SK-N-SH (cell line): ENCODE results near the gene SMOC1. TPM values are rescaled to one million over a fixed set of nuclear protein-coding genes. Genes with fewer than 3 reads are reported as not detected.

ENCODE experiments used
- CTCF ChIA-PET: fragments of 300-600, 350-600 bp; formaldehyde crosslinking; extraction: SDS; loops from one replicate; lab custom pipeline; 2021; lab: Yijun Ruan, JAX
- POLR2A ChIA-PET: fragments of 350-600 bp; sonication (Branson Sonifier 250); formaldehyde crosslinking; extraction: SDS; loops from one replicate; lab custom pipeline; 2020; ENCODE audit warnings: antibody characterized with exemption, inconsistent platforms; lab: Yijun Ruan, JAX
- DNase-seq: peaks from one replicate; pipeline ENCODE4 v3.0.0; 2012
- H2AFZ ChIP-seq: fragments of 200-600 bp; sonication (generic); 2 replicates; pipeline ENCODE4 v1.8.1; 2016; ENCODE audit warnings: antibody characterized with exemption, mild to moderate bottlenecking, low read depth
- H3F3A ChIP-seq: fragments of 200-600 bp; sonication (generic); replicated peaks from 2 replicates; pipeline ENCODE3; 2016; ENCODE audit warnings: antibody characterized with exemption, mild to moderate bottlenecking; ENCODE audit not compliant: insufficient read depth
- H3K27ac ChIP-seq, 2 experiments: fragments of 200-500 bp in 1 of 2; fragments of 200-600 bp in 1 of 2; sonication (Bioruptor generic) in 1 of 2; sonication (generic), shearing (Covaris generic) in 1 of 2; 2 replicates each; pipeline versions ENCODE4 v1.5.1 to v1.6.1; 2014 to 2016; ENCODE audit warnings: low read depth in 2 of 2, inconsistent platforms in 1 of 2, low read length in 1 of 2, mild to moderate bottlenecking in 1 of 2, mixed read lengths in 1 of 2
- H3K27me3 ChIP-seq: fragments of 200-600 bp; sonication (generic), shearing (Covaris generic); 2 replicates; pipeline ENCODE4 v1.6.1; 2016; ENCODE audit warnings: mixed run types; ENCODE audit not compliant: insufficient read depth
- H3K36me3 ChIP-seq, 2 experiments: fragments of 200-500 bp in 1 of 2; fragments of 200-600 bp in 1 of 2; sonication (Bioruptor generic) in 1 of 2; sonication (generic) in 1 of 2; replicated peaks in 1 of 2; 2 replicates each; pipeline versions ENCODE3 to v1.5.1; 2014 to 2016; ENCODE audit warnings: low read length in 1 of 2, mild to moderate bottlenecking in 1 of 2; ENCODE audit not compliant: insufficient read depth in 2 of 2, control insufficient read depth in 1 of 2
- H3K4me1 ChIP-seq, 2 experiments: fragments of 200-500 bp in 1 of 2; fragments of 200-600 bp in 1 of 2; sonication (Bioruptor generic) in 1 of 2; sonication (generic), shearing (Covaris generic) in 1 of 2; 2 replicates each; pipeline versions ENCODE4 v1.5.1 to v1.6.1; 2014 to 2016; ENCODE audit warnings: low read depth in 1 of 2, low read length in 1 of 2, mixed run types in 1 of 2; ENCODE audit not compliant: insufficient read depth in 2 of 2, control insufficient read depth in 1 of 2
- H3K4me2 ChIP-seq: fragments of 200-600 bp; sonication (generic), shearing (Covaris generic); 2 replicates; pipeline ENCODE4 v1.6.1; 2017; ENCODE audit warnings: mixed run types
- H3K4me3 ChIP-seq, 2 experiments: fragments of 200-500 bp in 1 of 2; fragments of 200-600 bp in 1 of 2; sonication (Bioruptor generic) in 1 of 2; sonication (generic), shearing (Covaris generic) in 1 of 2; 2 replicates each; pipeline versions ENCODE4 v1.5.1 to v1.8.1; 2014 to 2016; ENCODE audit warnings: low read depth in 2 of 2, inconsistent platforms in 1 of 2, low read length in 1 of 2, mild to moderate bottlenecking in 1 of 2, mixed read lengths in 1 of 2, moderate library complexity in 1 of 2
- H3K79me2 ChIP-seq: fragments of 200-600 bp; sonication (generic); 2 replicates; pipeline ENCODE4 v1.8.1; 2017; ENCODE audit warnings: mild to moderate bottlenecking; ENCODE audit not compliant: insufficient read depth
- H3K9ac ChIP-seq: fragments of 200-600 bp; sonication (generic); 2 replicates; pipeline ENCODE4 v1.6.1; 2017; ENCODE audit warnings: mixed run types
- H3K9me2 ChIP-seq: fragments of 200-600 bp; sonication (generic); 2 replicates; pipeline ENCODE4 v1.6.1; 2017; ENCODE audit warnings: mixed run types
- H3K9me3 ChIP-seq: fragments of 200-600 bp; sonication (generic); 2 replicates; pipeline ENCODE4 v1.6.1; 2017; ENCODE audit warnings: mixed run types, mild to moderate bottlenecking, moderate library complexity
- H4K20me1 ChIP-seq: fragments of 200-600 bp; sonication (generic); 2 replicates; pipeline ENCODE4 v1.6.1; 2017; ENCODE audit warnings: mild to moderate bottlenecking, mixed run types; ENCODE audit not compliant: insufficient read depth
- CHD2 ChIP-seq: fragments of 150-350 bp; IDR thresholded peaks from 2 replicates; pipeline ENCODE4 v1.6.1; 2018; ENCODE audit warnings: low read length; ENCODE audit not compliant: partially characterized antibody
- GABPA ChIP-seq: IDR thresholded peaks from 2 replicates; pipeline ENCODE4 v1.4.0; 2012; ENCODE audit warnings: low read depth, mild to moderate bottlenecking
- JUND ChIP-seq: IDR thresholded peaks from 2 replicates; pipeline ENCODE4 v1.4.0; 2012
- MXI1 ChIP-seq: IDR thresholded peaks from 2 replicates; pipeline ENCODE4 v1.6.1; 2012; ENCODE audit warnings: mild to moderate bottlenecking, low read depth, low read length, improper control_type of control experiment
- RAD21 ChIP-seq: IDR thresholded peaks from 2 replicates; pipeline ENCODE4 v1.6.1; 2012; ENCODE audit warnings: mild to moderate bottlenecking, low read length
- RCOR1 ChIP-seq: fragments of 150-350 bp; IDR thresholded peaks from 2 replicates; pipeline ENCODE4 v1.6.1; 2017; ENCODE audit warnings: antibody characterized with exemption, low read length
- RFX5 ChIP-seq: IDR thresholded peaks from 2 replicates; pipeline ENCODE4 v1.6.1; 2012; ENCODE audit warnings: mild to moderate bottlenecking, improper control_type of control experiment, low read length
- RXRA ChIP-seq: IDR thresholded peaks from 2 replicates; pipeline ENCODE4 v1.4.0; 2012; ENCODE audit warnings: low read depth, mild to moderate bottlenecking, borderline replicate concordance
- TAF1 ChIP-seq: IDR thresholded peaks from 2 replicates; pipeline ENCODE4 v1.6.1; 2012; ENCODE audit warnings: low read depth, mild to moderate bottlenecking, low read length, moderate library complexity, borderline replicate concordance
- TCF12 ChIP-seq: IDR thresholded peaks from 2 replicates; pipeline ENCODE4 v1.4.0; 2012
- TEAD4 ChIP-seq: IDR thresholded peaks from 2 replicates; pipeline ENCODE4 v1.4.0; 2012; ENCODE audit warnings: mild to moderate bottlenecking, borderline replicate concordance; ENCODE audit not compliant: insufficient read depth
- YY1 ChIP-seq: IDR thresholded peaks from 2 replicates; pipeline ENCODE4 v1.4.0; 2012; ENCODE audit warnings: low read depth, mild to moderate bottlenecking
- WGBS: methylation state at CpG from one replicate; pipeline ENCODE4 v1.1.6; 2017; ENCODE audit warnings: low lambda C conversion rate; 5-methylcytosine and 5-hydroxymethylcytosine counted together
- polyA plus RNA-seq, 3 experiments: library from polyadenylated mRNA; depleted of rRNA; stranded (reverse); fragments of >200 nt; gene quantifications; 2 replicates each; pipeline ENCODE4 v1.2.3, GENCODE V29; 2012
- TF ChIP-seq, protein P1 (sequence below): IDR thresholded peaks from 2 replicates; pipeline ENCODE4 v1.4.0; 2012; ENCODE audit warnings: low read depth
- TF ChIP-seq, protein P2 (sequence below): IDR thresholded peaks from 2 replicates; pipeline ENCODE4 v1.4.0; 2012; ENCODE audit warnings: low read depth, borderline replicate concordance
- TF ChIP-seq, protein P3 (sequence below): IDR thresholded peaks from 2 replicates; pipeline ENCODE4 v1.6.1; 2012; ENCODE audit warnings: mild to moderate bottlenecking, low read depth, low read length, moderate library complexity
- TF ChIP-seq, protein P4 (sequence below): fragments of 150-350 bp; IDR thresholded peaks from 2 replicates; pipeline ENCODE4 v1.6.1; 2017; ENCODE audit warnings: antibody characterized with exemption, low read length, low read depth, borderline replicate concordance
- TF ChIP-seq, protein P5 (sequence below): fragments of 150-350 bp; IDR thresholded peaks from 2 replicates; pipeline ENCODE4 v1.6.1; 2016; ENCODE audit warnings: mild to moderate bottlenecking, low read depth, low read length
- TF ChIP-seq, protein P6 (sequence below): fragments of 200-600 bp; sonication (generic); IDR thresholded peaks from 2 replicates; pipeline ENCODE4 v1.6.1; 2017; ENCODE audit warnings: antibody characterized with exemption, mild to moderate bottlenecking, moderate library complexity

SMOC1 gene
- polyA plus RNA-seq, 1 of the 3 experiments (the other 2 are of a cell fraction): not detected

DNA sequence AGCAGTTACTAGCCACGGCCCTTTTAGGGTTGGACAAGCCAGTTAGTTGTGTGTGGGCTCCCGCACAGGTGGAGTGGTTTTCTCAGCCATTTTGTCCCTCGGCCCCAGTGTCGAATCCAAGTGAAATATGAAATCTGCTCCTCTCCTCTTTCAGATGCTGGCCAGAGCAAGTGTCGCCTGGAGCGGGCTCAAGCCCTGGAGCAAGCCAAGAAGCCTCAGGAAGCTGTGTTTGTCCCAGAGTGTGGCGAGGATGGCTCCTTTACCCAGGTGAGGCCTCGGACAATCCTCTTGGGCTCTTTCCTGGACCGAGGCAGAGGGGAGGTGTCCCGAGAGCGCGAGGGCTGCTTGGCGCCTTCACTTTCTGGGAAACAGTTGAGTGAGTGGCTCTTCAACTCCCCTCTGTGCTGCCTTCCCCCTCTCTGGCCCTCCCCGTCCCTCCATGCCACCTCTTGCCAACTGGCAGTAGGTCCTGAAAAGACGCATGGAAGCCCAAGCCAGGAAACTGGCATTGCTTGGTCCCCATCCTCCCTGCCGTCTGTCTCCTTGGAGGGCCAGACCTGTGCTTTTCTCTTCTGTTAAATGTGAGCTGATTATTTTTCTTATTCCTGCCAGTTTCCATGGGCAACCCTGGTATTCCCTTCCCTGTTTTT, 74.2 kb downstream of the SMOC1 start:
- H3K4me2 ChIP-seq: no peak overlapping the region
- no peak overlapping the region for H3K4me3 ChIP-seq
- CTCF ChIA-PET: no interaction called here
- H3K9me2 ChIP-seq: no peaks in the 10 kb centered on the region
- no peaks in the 10 kb centered on the region for H3K27me3 ChIP-seq
- no peaks in the 10 kb centered on the region for H3K9me3 ChIP-seq
- no peak overlapping the region for H3K9ac ChIP-seq
- H4K20me1 ChIP-seq: no peaks in the 10 kb centered on the region
- no peak overlapping the region for H2AFZ ChIP-seq
- no peak for DNase-seq
- H3F3A ChIP-seq: no peaks in the 10 kb centered on the region
- no peaks in the 10 kb centered on the region for H3K36me3 ChIP-seq
- no peaks in the 10 kb centered on the region for H3K79me2 ChIP-seq
- POLR2A ChIA-PET: no interaction called here
- TF ChIP-seq, protein P1, sequence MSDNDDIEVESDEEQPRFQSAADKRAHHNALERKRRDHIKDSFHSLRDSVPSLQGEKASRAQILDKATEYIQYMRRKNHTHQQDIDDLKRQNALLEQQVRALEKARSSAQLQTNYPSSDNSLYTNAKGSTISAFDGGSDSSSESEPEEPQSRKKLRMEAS: no peak
- TF ChIP-seq, protein P2, sequence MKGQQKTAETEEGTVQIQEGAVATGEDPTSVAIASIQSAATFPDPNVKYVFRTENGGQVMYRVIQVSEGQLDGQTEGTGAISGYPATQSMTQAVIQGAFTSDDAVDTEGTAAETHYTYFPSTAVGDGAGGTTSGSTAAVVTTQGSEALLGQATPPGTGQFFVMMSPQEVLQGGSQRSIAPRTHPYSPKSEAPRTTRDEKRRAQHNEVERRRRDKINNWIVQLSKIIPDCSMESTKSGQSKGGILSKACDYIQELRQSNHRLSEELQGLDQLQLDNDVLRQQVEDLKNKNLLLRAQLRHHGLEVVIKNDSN: no peak
- no peak for TF ChIP-seq RCOR1
- no peak for TF ChIP-seq JUND
- TF ChIP-seq, protein P3, sequence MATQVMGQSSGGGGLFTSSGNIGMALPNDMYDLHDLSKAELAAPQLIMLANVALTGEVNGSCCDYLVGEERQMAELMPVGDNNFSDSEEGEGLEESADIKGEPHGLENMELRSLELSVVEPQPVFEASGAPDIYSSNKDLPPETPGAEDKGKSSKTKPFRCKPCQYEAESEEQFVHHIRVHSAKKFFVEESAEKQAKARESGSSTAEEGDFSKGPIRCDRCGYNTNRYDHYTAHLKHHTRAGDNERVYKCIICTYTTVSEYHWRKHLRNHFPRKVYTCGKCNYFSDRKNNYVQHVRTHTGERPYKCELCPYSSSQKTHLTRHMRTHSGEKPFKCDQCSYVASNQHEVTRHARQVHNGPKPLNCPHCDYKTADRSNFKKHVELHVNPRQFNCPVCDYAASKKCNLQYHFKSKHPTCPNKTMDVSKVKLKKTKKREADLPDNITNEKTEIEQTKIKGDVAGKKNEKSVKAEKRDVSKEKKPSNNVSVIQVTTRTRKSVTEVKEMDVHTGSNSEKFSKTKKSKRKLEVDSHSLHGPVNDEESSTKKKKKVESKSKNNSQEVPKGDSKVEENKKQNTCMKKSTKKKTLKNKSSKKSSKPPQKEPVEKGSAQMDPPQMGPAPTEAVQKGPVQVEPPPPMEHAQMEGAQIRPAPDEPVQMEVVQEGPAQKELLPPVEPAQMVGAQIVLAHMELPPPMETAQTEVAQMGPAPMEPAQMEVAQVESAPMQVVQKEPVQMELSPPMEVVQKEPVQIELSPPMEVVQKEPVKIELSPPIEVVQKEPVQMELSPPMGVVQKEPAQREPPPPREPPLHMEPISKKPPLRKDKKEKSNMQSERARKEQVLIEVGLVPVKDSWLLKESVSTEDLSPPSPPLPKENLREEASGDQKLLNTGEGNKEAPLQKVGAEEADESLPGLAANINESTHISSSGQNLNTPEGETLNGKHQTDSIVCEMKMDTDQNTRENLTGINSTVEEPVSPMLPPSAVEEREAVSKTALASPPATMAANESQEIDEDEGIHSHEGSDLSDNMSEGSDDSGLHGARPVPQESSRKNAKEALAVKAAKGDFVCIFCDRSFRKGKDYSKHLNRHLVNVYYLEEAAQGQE: no peak
- TF ChIP-seq RAD21: no peak
- no peak for TF ChIP-seq TAF1
- no peak for TF ChIP-seq MXI1
- TF ChIP-seq GABPA: no peak
- TF ChIP-seq CHD2: no peak
- TF ChIP-seq, protein P4, sequence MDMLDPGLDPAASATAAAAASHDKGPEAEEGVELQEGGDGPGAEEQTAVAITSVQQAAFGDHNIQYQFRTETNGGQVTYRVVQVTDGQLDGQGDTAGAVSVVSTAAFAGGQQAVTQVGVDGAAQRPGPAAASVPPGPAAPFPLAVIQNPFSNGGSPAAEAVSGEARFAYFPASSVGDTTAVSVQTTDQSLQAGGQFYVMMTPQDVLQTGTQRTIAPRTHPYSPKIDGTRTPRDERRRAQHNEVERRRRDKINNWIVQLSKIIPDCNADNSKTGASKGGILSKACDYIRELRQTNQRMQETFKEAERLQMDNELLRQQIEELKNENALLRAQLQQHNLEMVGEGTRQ: no peak
- no peak for TF ChIP-seq RXRA
- TF ChIP-seq TEAD4: no peak
- TF ChIP-seq, protein P5, sequence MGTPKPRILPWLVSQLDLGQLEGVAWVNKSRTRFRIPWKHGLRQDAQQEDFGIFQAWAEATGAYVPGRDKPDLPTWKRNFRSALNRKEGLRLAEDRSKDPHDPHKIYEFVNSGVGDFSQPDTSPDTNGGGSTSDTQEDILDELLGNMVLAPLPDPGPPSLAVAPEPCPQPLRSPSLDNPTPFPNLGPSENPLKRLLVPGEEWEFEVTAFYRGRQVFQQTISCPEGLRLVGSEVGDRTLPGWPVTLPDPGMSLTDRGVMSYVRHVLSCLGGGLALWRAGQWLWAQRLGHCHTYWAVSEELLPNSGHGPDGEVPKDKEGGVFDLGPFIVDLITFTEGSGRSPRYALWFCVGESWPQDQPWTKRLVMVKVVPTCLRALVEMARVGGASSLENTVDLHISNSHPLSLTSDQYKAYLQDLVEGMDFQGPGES: no peak
- no peak for TF ChIP-seq YY1
- no peak for TF ChIP-seq RFX5
- TF ChIP-seq, protein P6, sequence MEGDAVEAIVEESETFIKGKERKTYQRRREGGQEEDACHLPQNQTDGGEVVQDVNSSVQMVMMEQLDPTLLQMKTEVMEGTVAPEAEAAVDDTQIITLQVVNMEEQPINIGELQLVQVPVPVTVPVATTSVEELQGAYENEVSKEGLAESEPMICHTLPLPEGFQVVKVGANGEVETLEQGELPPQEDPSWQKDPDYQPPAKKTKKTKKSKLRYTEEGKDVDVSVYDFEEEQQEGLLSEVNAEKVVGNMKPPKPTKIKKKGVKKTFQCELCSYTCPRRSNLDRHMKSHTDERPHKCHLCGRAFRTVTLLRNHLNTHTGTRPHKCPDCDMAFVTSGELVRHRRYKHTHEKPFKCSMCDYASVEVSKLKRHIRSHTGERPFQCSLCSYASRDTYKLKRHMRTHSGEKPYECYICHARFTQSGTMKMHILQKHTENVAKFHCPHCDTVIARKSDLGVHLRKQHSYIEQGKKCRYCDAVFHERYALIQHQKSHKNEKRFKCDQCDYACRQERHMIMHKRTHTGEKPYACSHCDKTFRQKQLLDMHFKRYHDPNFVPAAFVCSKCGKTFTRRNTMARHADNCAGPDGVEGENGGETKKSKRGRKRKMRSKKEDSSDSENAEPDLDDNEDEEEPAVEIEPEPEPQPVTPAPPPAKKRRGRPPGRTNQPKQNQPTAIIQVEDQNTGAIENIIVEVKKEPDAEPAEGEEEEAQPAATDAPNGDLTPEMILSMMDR: no peak
- no peak for TF ChIP-seq TCF12
- no peak overlapping the region for H3K27ac ChIP-seq
- 31% methylated on average over 7 of the region's 16 CpGs for WGBS
- peaks cover 0 to 23% of the 10 kb centered on the region in 2 experiments; a peak in 1 of 4 replicates for H3K4me1 ChIP-seq
